ENCODE results near the gene PPM1M. TPM values are rescaled to one million over a fixed set of nuclear protein-coding genes. Genes with fewer than 3 reads are reported as not detected.

Gene PPM1M
- total and polyA plus RNA-seq, 4 donors: 18.2 to 53.6 (median 35.0) TPM

DNA sequence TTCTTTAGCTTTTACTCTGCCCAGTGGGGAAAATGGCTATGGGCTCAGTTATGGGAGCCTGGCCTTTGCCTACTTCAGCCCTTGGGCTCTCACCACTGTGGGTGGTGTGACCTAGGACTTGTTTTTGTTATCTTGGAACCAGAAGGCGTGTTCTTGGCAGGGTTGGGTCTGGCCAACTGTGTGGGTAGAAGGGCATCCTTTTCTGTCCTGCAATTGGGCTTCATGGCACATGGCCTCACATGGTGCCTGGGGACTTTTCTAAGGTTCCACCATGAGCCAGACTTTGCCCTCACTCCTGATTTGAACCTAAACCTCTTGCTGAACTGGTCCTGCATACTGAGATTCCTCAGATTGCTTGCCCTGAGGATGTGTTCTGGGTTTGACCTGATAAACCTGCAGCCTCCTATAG lies 43.8 kb downstream of the PPM1M start:
- H3K4me3 ChIP-seq: no peak overlapping the region
- no peak overlapping the region for H3K9ac ChIP-seq (ENCODE audit: insufficient read depth in 1 of 2, low read length in 2 of 2)
- ATAC-seq (ENCODE audit: insufficient read depth, low FRiP score) (no peak), DNase-seq (no peak)
- no peaks in the 10 kb centered on the region for H3K27me3 ChIP-seq (ENCODE audit: control insufficient read depth in 3 of 3, insufficient read depth in 3 of 3, low read length in 2 of 3)
- H3K27ac ChIP-seq (ENCODE audit: low read depth in 1 of 2, low read length in 1 of 2): no peak overlapping the region
- TF ChIP-seq, protein P1, sequence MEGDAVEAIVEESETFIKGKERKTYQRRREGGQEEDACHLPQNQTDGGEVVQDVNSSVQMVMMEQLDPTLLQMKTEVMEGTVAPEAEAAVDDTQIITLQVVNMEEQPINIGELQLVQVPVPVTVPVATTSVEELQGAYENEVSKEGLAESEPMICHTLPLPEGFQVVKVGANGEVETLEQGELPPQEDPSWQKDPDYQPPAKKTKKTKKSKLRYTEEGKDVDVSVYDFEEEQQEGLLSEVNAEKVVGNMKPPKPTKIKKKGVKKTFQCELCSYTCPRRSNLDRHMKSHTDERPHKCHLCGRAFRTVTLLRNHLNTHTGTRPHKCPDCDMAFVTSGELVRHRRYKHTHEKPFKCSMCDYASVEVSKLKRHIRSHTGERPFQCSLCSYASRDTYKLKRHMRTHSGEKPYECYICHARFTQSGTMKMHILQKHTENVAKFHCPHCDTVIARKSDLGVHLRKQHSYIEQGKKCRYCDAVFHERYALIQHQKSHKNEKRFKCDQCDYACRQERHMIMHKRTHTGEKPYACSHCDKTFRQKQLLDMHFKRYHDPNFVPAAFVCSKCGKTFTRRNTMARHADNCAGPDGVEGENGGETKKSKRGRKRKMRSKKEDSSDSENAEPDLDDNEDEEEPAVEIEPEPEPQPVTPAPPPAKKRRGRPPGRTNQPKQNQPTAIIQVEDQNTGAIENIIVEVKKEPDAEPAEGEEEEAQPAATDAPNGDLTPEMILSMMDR (IDR thresholded peaks at IDR 0.05; ENCODE audit: control extremely low read depth, extremely low read depth): no peak
- H3K9me3 ChIP-seq (ENCODE audit: control insufficient read depth in 4 of 4, insufficient read depth in 3 of 4, low read length in 3 of 4): no peaks in the 10 kb centered on the region
- H3K4me1 ChIP-seq (ENCODE audit: control insufficient read depth in 5 of 5, insufficient read depth in 5 of 5, low read length in 5 of 5): peaks cover 0 to 12% (median 5%) of the 10 kb centered on the region in 5 donors
- peaks cover 0 to 33% (median 4%) of the 10 kb centered on the region in 4 donors for H3K36me3 ChIP-seq (ENCODE audit: control insufficient read depth in 4 of 4, insufficient read depth in 4 of 4, low read length in 4 of 4)
- WGBS, 2 donors: 96 to 97% methylated on average over 1 of the region's 1 CpG

DNA sequence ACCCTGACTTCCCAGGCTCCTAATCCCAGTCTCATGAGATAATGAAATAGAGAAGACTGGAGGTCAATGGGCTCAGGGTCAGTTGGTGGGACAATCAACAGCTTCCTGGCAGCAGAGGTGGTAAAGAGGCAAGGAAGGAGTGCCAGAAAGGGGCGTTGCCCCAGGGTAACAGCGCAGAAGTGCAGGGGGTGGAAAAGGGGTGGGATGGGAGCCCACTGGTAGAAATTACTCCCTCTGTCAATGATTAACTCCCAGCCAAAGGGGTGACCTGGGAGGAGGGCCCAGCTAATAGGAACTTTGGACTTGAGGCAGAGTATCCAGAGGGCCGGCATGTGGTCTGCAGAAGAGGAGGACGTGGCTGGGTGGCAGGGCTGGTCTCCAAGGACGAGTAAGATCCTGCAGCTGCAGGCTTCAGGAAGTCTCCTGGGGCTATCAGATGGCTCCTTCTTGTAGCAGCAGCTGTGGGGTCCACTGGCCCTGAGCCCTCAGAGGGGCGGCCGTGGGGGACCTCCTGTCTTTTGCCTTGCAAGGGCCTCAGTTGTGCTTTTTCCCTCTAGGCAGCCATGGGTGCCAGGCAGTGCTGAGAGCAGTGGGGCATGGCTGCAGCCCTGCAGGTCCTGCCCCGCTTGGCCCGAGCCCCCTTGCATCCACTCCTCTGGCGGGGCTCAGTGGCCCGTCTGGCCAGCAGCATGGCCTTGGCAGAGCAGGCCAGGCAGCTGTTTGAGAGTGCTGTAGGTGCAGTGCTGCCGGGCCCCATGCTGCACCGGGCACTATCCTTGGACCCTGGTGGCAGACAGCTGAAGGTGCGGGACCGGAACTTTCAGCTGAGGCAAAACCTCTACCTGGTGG lies 44.4 kb downstream of the PPM1M start:
- no peaks in the 10 kb centered on the region for H3K27me3 ChIP-seq (ENCODE audit: control insufficient read depth in 3 of 3, insufficient read depth in 3 of 3, low read length in 2 of 3)
- no peak overlapping the region for H3K4me3 ChIP-seq
- no peaks in the 10 kb centered on the region for H3K9me3 ChIP-seq (ENCODE audit: control insufficient read depth in 4 of 4, insufficient read depth in 3 of 4, low read length in 3 of 4)
- H3K4me1 ChIP-seq (ENCODE audit: control insufficient read depth in 5 of 5, insufficient read depth in 5 of 5, low read length in 5 of 5): peaks cover 0 to 12% (median 5%) of the 10 kb centered on the region in 5 donors
- TF ChIP-seq, protein P1 (IDR thresholded peaks at IDR 0.05; ENCODE audit: control extremely low read depth, extremely low read depth): no peak
- ATAC-seq (ENCODE audit: insufficient read depth, low FRiP score) (no peak), DNase-seq (no peak)
- H3K27ac ChIP-seq (ENCODE audit: low read depth in 1 of 2, low read length in 1 of 2): no peak overlapping the region
- WGBS, 2 donors: 86 to 91% methylated on average over 15 of the region's 15 CpGs
- H3K9ac ChIP-seq (ENCODE audit: insufficient read depth in 1 of 2, low read length in 2 of 2): no peak overlapping the region
- peaks cover 0 to 33% (median 4%) of the 10 kb centered on the region in 4 donors for H3K36me3 ChIP-seq (ENCODE audit: control insufficient read depth in 4 of 4, insufficient read depth in 4 of 4, low read length in 4 of 4)

DNA sequence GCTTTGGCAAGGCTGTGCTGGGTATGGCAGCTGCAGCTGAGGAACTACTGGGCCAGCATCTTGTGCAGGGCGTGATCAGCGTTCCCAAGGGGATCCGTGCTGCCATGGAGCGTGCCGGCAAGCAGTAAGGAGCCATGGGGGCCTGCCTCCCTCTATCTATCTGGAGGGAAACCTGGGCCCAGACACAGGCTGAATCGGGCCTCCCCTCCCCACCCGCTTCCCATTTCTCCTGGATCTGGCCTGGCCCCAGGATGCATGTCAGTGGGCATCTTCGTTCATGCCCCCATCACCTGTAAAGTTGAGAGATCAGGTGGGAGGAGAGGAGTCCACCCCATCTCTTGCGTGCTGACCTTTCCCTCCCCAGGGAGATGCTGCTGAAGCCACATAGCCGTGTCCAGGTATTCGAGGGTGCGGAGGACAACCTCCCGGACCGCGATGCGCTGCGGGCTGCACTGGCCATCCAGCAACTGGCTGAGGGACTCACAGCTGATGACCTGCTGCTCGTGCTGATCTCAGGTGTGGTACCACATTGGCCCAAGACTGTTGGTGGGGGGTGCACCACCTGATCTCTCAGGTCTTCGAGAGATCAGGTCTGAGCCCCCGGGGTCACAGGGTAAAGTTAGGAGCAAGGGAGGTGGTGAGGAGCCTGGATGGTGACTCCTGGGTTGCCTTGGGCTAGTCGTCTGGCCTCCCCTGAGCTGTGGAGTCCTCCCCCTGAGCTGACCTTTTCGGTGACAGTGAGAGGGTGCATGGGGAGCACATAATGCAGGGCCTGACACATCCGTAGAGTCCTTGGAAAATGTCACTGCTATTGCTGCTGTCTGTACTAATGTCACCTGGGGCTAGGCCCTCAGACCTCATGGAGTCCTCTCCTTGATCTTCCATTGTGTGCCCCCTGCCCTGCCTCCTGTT lies 45.3 kb downstream of the PPM1M start:
- H3K27ac ChIP-seq (ENCODE audit: low read depth in 1 of 2, low read length in 1 of 2): no peak overlapping the region
- DNase-seq (no peak), ATAC-seq (ENCODE audit: insufficient read depth, low FRiP score) (no peak)
- TF ChIP-seq, protein P1 (IDR thresholded peaks at IDR 0.05; ENCODE audit: control extremely low read depth, extremely low read depth): no peak
- peaks cover 0 to 12% (median 5%) of the 10 kb centered on the region in 5 donors for H3K4me1 ChIP-seq (ENCODE audit: control insufficient read depth in 5 of 5, insufficient read depth in 5 of 5, low read length in 5 of 5)
- no peak overlapping the region for H3K9ac ChIP-seq (ENCODE audit: insufficient read depth in 1 of 2, low read length in 2 of 2)
- no peak overlapping the region for H3K4me3 ChIP-seq
- 94 to 95% methylated on average over 23 of the region's 23 CpGs for WGBS, 2 donors
- H3K36me3 ChIP-seq (ENCODE audit: control insufficient read depth in 4 of 4, insufficient read depth in 4 of 4, low read length in 4 of 4): peaks cover 0 to 36% (median 4%) of the 10 kb centered on the region in 4 donors
- H3K9me3 ChIP-seq (ENCODE audit: control insufficient read depth in 4 of 4, insufficient read depth in 3 of 4, low read length in 3 of 4): no peaks in the 10 kb centered on the region
- H3K27me3 ChIP-seq (ENCODE audit: control insufficient read depth in 3 of 3, insufficient read depth in 3 of 3, low read length in 2 of 3): no peaks in the 10 kb centered on the region
